HG02678 (cell line): ENCODE results near the gene SIK2.

Experiments used
- ATAC-seq: cut with Tn5 transposase; IDR thresholded peaks from one replicate; pipeline ENCODE4 v1.9.1; 2021; ENCODE audit warnings: mild to moderate bottlenecking, moderate library complexity; ENCODE audit not compliant: unreplicated experiment

The SIK2 gene

GRCh38 chr11:111778047-111778558, 175.9 kb downstream of the SIK2 start:
- no peak for ATAC-seq

GRCh38 chr11:111779118-111779517, 176.9 kb downstream of the SIK2 start:
- ATAC-seq = no peak
